A549 (cell line): Measurements from ENCODE around the gene RPRD2. TPM values are rescaled to one million over a fixed set of nuclear protein-coding genes. Genes with fewer than 3 reads are reported as not detected.

Experiments
- ATAC-seq, 2 experiments: fragments of 200-7000 bp in 1 of 2; fragments of >200 bp in 1 of 2; cut with Nextera tagmentation in 1 of 2; cut with Tn5 transposase in 1 of 2; 3 replicates each; pipeline versions ENCODE4 v1.8.0 to v1.9.1; 2018 to 2020; ENCODE audit warnings: mild to moderate bottlenecking in 1 of 2, moderate library complexity in 1 of 2
- CTCF ChIA-PET: fragments of 300-600 bp; sonication (Branson Sonifier 250); formaldehyde crosslinking; extraction: SDS; loops from one replicate; lab custom pipeline; 2021; ENCODE audit warnings: antibody characterized with exemption, inconsistent platforms; lab: Yijun Ruan, JAX
- POLR2A ChIA-PET: fragments of 350-600 bp; formaldehyde crosslinking; extraction: SDS; loops from one replicate; lab custom pipeline; 2021; ENCODE audit warnings: antibody characterized with exemption, inconsistent platforms; lab: Yijun Ruan, JAX
- DNase-seq, 2 experiments: peaks; one replicate each; pipeline versions ENCODE4 v3.0.0 to v3.0.0-alpha.2; 2011 to 2016; ENCODE audit warnings: low read depth in 1 of 2, low spot score in 1 of 2
- FAIRE-seq: peaks from 2 replicates; lab custom pipeline; 2011; peaks lifted over from hg19 to GRCh38; lab: Jason Lieb, UNC
- H3K27ac ChIP-seq, 2 experiments: fragments of >200 bp; sonication (Bioruptor Twin); formaldehyde crosslinking; 3 replicates each; pipeline ENCODE4 v1.5.1; 2016 to 2017
- H3K4me1 ChIP-seq: fragments of >200 bp; sonication (Bioruptor Twin); formaldehyde crosslinking; 3 replicates; pipeline ENCODE4 v1.6.1; 2016
- H3K4me2 ChIP-seq: fragments of >200 bp; sonication (Bioruptor Twin); formaldehyde crosslinking; 3 replicates; pipeline ENCODE4 v1.6.1; 2016
- H3K4me3 ChIP-seq: fragments of >200 bp; sonication (Bioruptor Twin); formaldehyde crosslinking; 3 replicates; pipeline ENCODE4 v1.5.1; 2016
- H3K9me3 ChIP-seq: fragments of >200 bp; sonication (Bioruptor Twin); formaldehyde crosslinking; 3 replicates; pipeline ENCODE4 v1.6.1; 2016
- CHD2 ChIP-seq: fragments of 150-350 bp; IDR thresholded peaks from 2 replicates; pipeline ENCODE4 v1.6.1; 2014; ENCODE audit warnings: low read length; ENCODE audit not compliant: partially characterized antibody
- EHF ChIP-seq: fragments of 250-450 bp; sonication (Bioruptor Pico); IDR thresholded peaks from 2 replicates; pipeline ENCODE4 v1.5.0; 2020; ENCODE audit warnings: mild to moderate bottlenecking
- EHMT2 ChIP-seq: fragments of 200-600 bp; sonication (generic); IDR thresholded peaks from 2 replicates; pipeline ENCODE4 v1.6.1; 2016; ENCODE audit warnings: antibody characterized with exemption, low read depth, mild to moderate bottlenecking, moderate library complexity
- ESRRA ChIP-seq: fragments of 150-350 bp; IDR thresholded peaks from 2 replicates; pipeline ENCODE4 v1.6.1; 2014; ENCODE audit warnings: mild to moderate bottlenecking, low read length, borderline replicate concordance
- HDAC2 ChIP-seq: fragments of 200-600 bp; sonication (generic); IDR thresholded peaks from 2 replicates; pipeline ENCODE4 v1.6.1; 2016
- HEYL ChIP-seq: fragments of 250-450 bp; sonication (Bioruptor Pico); IDR thresholded peaks from 2 replicates; pipeline ENCODE4 v1.8.0; 2021; ENCODE audit warnings: mild to moderate bottlenecking, moderate library complexity
- HOXB13 ChIP-seq: fragments of 250-450 bp; sonication (Bioruptor Pico); IDR thresholded peaks from 2 replicates; pipeline ENCODE4 v1.5.0; 2020; ENCODE audit warnings: low read depth, mild to moderate bottlenecking, moderate library complexity
- HOXB5 ChIP-seq: fragments of 250-450 bp; sonication (Bioruptor Pico); IDR thresholded peaks from 2 replicates; pipeline ENCODE4 v1.5.0; 2020; ENCODE audit warnings: mild to moderate bottlenecking, moderate library complexity
- KDM1A ChIP-seq: fragments of 200-600 bp; sonication (generic); IDR thresholded peaks from 2 replicates; pipeline ENCODE4 v1.6.1; 2016; ENCODE audit warnings: low read depth, mild to moderate bottlenecking
- MAFK ChIP-seq: fragments of 450-650 bp; IDR thresholded peaks from 2 replicates; pipeline ENCODE4 v1.6.1; 2014; ENCODE audit not compliant: partially characterized antibody
- MAX ChIP-seq: IDR thresholded peaks from 2 replicates; pipeline ENCODE4 v1.6.1; 2012
- MAZ ChIP-seq: fragments of 150-350 bp; IDR thresholded peaks from 2 replicates; pipeline ENCODE4 v1.6.1; 2014; ENCODE audit warnings: antibody characterized with exemption, low read depth, low read length, borderline replicate concordance
- NFE2L2 ChIP-seq: fragments of 150-350 bp; conservative IDR thresholded peaks from 2 replicates; pipeline ENCODE4 v1.6.1; 2014; ENCODE audit warnings: low read length
- PHF8 ChIP-seq: fragments of 200-600 bp; sonication (generic); IDR thresholded peaks from 2 replicates; pipeline ENCODE4 v1.6.1; 2016; ENCODE audit warnings: low read depth, mild to moderate bottlenecking, antibody characterized with exemption, moderate library complexity, borderline replicate concordance
- POLR2A ChIP-seq: IDR thresholded peaks from 2 replicates; pipeline ENCODE4 v1.6.1; 2012; ENCODE audit warnings: mild to moderate bottlenecking, low read length
- RAD21 ChIP-seq, 2 experiments: fragments of >200 bp in 1 of 2; sonication (Bioruptor Twin) in 1 of 2; formaldehyde crosslinking in 1 of 2; IDR thresholded peaks in 1 of 2; conservative IDR thresholded peaks in 1 of 2; 2 replicates in 1 of 2; 3 replicates in 1 of 2; pipeline ENCODE4 v1.6.1; 2012 to 2018; ENCODE audit warnings: inconsistent platforms in 1 of 2
- RARB ChIP-seq: fragments of 250-450 bp; sonication (Bioruptor Pico); IDR thresholded peaks from 2 replicates; pipeline ENCODE4 v1.8.0; 2021; ENCODE audit warnings: mild to moderate bottlenecking, moderate library complexity
- SMC3 ChIP-seq: fragments of >200 bp; sonication (Bioruptor Twin); formaldehyde crosslinking; IDR thresholded peaks from 3 replicates; pipeline ENCODE4 v1.6.1; 2018; ENCODE audit warnings: inconsistent platforms
- TP53 ChIP-seq: fragments of 250-450 bp; sonication (Bioruptor Pico); IDR thresholded peaks from 2 replicates; pipeline ENCODE4 v1.5.0; 2021; ENCODE audit warnings: mild to moderate bottlenecking, moderate library complexity
- ZFP36 ChIP-seq: fragments of 450-650 bp; IDR thresholded peaks from 2 replicates; pipeline ENCODE4 v1.6.1; 2014; ENCODE audit warnings: borderline replicate concordance; ENCODE audit not compliant: partially characterized antibody
- WGBS: methylation state at CpG from one replicate; pipeline ENCODE4 v1.1.6; 2017; ENCODE audit errors: missing lambda C conversion rate; 5-methylcytosine and 5-hydroxymethylcytosine counted together
- polyA plus RNA-seq, 4 experiments: library from polyadenylated mRNA; depleted of rRNA in 3 of 4; stranded (reverse); fragments of >200 nt; fragmentation: RNase III in 1 of 4; extraction: RNeasy Plus Mini Kit Qiagen cat#74134 plus additional on column Dnase treatment in 1 of 4; gene quantifications; 2 replicates in 3 of 4; 3 replicates in 1 of 4; pipeline ENCODE4 v1.2.3, GENCODE V29; 2011 to 2017
- TF ChIP-seq, protein P1 (sequence below): fragments of 250-450 bp; sonication (Bioruptor Pico); IDR thresholded peaks from 2 replicates; pipeline ENCODE4 v1.5.0; 2021; ENCODE audit warnings: mild to moderate bottlenecking, moderate library complexity, borderline replicate concordance
- TF ChIP-seq, protein P2 (sequence below): fragments of 250-450 bp; sonication (Bioruptor Pico); IDR thresholded peaks from 2 replicates; pipeline ENCODE4 v1.5.0; 2020; ENCODE audit warnings: low read depth, mild to moderate bottlenecking, moderate library complexity
- TF ChIP-seq, protein P3 (sequence below): fragments of >200 bp; sonication (Bioruptor Twin); formaldehyde crosslinking; IDR thresholded peaks from 3 replicates; pipeline ENCODE4 v1.5.1; 2016

RPRD2 gene
- polyA plus RNA-seq, 2 of the 4 experiments (the other 2 are of a cell fraction) = 10.3 to 20.8 TPM

DNA sequence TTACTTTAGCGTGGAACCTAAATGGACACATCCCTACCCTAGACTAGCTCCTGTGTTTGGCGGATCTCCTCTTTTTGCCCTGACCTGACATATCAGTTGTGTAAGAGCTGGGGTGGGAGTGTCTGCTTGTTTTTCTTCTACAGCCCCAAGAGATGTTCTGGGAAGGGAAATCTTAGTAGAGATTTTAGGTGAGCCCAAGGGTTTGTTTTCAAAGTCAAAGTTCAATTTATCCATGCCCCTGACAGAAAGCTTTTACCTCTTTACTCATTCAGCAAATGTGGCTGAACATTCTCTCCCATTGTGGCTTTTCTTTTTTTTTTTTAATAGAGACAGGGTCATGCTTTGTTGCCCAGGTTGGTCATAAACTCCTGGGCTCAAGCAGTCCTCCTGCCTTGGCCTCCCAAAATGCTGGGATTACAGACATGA is 116.0 kb downstream of the RPRD2 start (continued):
- TF ChIP-seq SMC3 (no peak), POLR2A (no peak), NFE2L2 (no peak)
- TF ChIP-seq, all 56 proteins: peak for 0

DNA sequence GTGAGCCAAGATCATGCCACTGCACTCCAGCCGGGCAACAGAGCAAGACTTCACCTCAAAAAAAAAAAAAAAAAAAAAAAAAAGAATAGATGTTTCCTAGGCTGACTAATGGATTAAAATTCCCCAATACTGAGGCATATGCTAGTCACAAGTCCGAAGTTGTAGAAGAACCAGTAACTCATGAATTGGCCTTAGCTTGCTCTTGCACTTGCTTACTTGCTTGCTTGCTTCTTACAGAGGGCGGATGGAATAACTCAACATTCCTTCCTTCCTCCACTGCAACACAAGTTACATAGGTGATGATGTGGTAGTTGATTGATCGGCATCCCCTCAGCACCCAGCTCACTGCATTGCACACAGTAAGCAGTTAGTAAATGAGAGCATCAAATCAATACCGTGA is 120.5 kb downstream of the RPRD2 start:
- H3K4me1 ChIP-seq = peaks cover 7% of the 10 kb centered on the region; the same call in 2 of the 3 replicates
- no peak overlapping the region for H3K27ac ChIP-seq
- ATAC-seq (no peak), DNase-seq (no peak), FAIRE-seq (no peak)
- no peaks in the 10 kb centered on the region for H3K9me3 ChIP-seq
- CTCF ChIA-PET = interaction anchor here (0.7 to 2.5 kb wide), 4 partner anchors 15 to 76 kb away, joined by 3 to 19 read pairs (median 9); no protein-coding TSS in a partner anchor
- POLR2A ChIA-PET = no interaction called here
- WGBS = 61% methylated on average over 5 of the region's 5 CpGs
- H3K4me3 ChIP-seq = no peak overlapping the region
- TF ChIP-seq PHF8 (no peak), CHD2 (no peak), MAX (no peak), RARB (CRISPR knock-in tag) (no peak), HOXB5 (CRISPR knock-in tag) (no peak), EHF (CRISPR knock-in tag) (no peak), HDAC2 (no peak), NFE2L2 (no peak)
- TF ChIP-seq, protein P1, sequence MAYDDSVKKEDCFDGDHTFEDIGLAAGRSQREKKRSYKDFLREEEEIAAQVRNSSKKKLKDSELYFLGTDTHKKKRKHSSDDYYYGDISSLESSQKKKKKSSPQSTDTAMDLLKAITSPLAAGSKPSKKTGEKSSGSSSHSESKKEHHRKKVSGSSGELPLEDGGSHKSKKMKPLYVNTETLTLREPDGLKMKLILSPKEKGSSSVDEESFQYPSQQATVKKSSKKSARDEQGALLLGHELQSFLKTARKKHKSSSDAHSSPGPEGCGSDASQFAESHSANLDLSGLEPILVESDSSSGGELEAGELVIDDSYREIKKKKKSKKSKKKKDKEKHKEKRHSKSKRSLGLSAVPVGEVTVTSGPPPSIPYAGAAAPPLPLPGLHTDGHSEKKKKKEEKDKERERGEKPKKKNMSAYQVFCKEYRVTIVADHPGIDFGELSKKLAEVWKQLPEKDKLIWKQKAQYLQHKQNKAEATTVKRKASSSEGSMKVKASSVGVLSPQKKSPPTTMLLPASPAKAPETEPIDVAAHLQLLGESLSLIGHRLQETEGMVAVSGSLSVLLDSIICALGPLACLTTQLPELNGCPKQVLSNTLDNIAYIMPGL = no peak
- H3K4me2 ChIP-seq = no peak overlapping the region

DNA sequence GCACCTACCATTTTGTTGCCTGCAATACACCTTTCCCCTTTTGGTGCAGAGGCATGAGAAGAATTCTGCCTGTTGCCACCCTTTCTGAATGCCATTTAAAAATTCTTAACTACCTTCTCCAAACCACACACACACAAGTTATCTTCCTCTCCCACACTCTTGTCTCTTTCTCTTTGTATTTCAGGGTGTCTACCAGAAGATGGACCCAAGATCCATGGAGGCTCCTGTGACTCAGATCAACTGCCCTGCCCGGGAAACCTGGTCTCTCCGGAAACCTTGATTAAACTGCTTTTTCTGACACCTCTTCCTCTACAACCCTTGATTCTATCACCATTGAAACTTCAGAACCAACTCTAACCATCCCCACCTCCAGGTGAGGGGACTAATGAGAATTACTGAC is 120.9 kb downstream of the RPRD2 start:
- CTCF ChIA-PET = interaction anchor here (0.7 to 2.5 kb wide), 8 partner anchors 14 to 328 kb away, joined by 3 to 19 read pairs (median 4); partner anchors contain the start of gene FALEC
- Histone ChIP-seq H3K4me1 (peaks cover 7% of the 10 kb centered on the region; the same call in 2 of the 3 replicates), H3K4me3 (no peak overlapping the region), H3K9me3 (no peaks in the 10 kb centered on the region), H3K4me2 (no peak overlapping the region), H3K27ac (0 out of 6 replicates have a peak overlapping the region, but pooled peaks of 1 of the 2 experiments have one; percentile 4)
- TF ChIP-seq HDAC2 (no peak), MAFK (no peak), TP53 (no peak), SMC3 (no peak), RAD21 (conservative IDR thresholded peaks at IDR 0.05 in 1 of 2, IDR thresholded peaks at IDR 0.05 in 1 of 2) (peak; percentile 48 to 61; a peak in 4 of 5 replicates), CHD2 (no peak), ESRRA (no peak), HOXB13 (CRISPR knock-in tag) (no peak), EHMT2 (no peak), KDM1A (no peak), HEYL (no peak), PHF8 (no peak), ZFP36 (no peak), MAZ (no peak), HOXB5 (CRISPR knock-in tag) (no peak)
- TF ChIP-seq, protein P2, sequence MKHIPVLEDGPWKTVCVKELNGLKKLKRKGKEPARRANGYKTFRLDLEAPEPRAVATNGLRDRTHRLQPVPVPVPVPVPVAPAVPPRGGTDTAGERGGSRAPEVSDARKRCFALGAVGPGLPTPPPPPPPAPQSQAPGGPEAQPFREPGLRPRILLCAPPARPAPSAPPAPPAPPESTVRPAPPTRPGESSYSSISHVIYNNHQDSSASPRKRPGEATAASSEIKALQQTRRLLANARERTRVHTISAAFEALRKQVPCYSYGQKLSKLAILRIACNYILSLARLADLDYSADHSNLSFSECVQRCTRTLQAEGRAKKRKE (CRISPR knock-in tag) = no peak
- TF ChIP-seq, protein P3, sequence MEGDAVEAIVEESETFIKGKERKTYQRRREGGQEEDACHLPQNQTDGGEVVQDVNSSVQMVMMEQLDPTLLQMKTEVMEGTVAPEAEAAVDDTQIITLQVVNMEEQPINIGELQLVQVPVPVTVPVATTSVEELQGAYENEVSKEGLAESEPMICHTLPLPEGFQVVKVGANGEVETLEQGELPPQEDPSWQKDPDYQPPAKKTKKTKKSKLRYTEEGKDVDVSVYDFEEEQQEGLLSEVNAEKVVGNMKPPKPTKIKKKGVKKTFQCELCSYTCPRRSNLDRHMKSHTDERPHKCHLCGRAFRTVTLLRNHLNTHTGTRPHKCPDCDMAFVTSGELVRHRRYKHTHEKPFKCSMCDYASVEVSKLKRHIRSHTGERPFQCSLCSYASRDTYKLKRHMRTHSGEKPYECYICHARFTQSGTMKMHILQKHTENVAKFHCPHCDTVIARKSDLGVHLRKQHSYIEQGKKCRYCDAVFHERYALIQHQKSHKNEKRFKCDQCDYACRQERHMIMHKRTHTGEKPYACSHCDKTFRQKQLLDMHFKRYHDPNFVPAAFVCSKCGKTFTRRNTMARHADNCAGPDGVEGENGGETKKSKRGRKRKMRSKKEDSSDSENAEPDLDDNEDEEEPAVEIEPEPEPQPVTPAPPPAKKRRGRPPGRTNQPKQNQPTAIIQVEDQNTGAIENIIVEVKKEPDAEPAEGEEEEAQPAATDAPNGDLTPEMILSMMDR = peak; percentile 31
- peak in 1 of 2 experiments; percentile 53 for DNase-seq
- peak; percentile 24 to 54; a peak in 5 of 6 replicates for ATAC-seq
- 13% methylated on average over 2 of the region's 2 CpGs for WGBS
- POLR2A ChIA-PET = no interaction called here
- no peak for FAIRE-seq
